TTC549 (cell line): Measurements from ENCODE around the gene ANTXR1.

Source experiments
- FAIRE-seq: peaks from 2 replicates; lab custom pipeline; 2012; peaks lifted over from hg19 to GRCh38; lab: Jason Lieb, UNC

The ANTXR1 gene

GRCh38 chr2:69280796-69281412, 267.9 kb downstream of the ANTXR1 start:
- no peak for FAIRE-seq

- FAIRE-seq, result no peak
These were observed 272.5 kb downstream of the ANTXR1 start for GRCh38 chr2:69285379-69285894.

GRCh38 chr2:69287544-69287943, 274.6 kb downstream of the ANTXR1 start:
- no peak for FAIRE-seq

- peak; percentile 42 for FAIRE-seq
These were observed 275.4 kb downstream of the ANTXR1 start for GRCh38 chr2:69288429-69288828.

GRCh38 chr2:69291004-69291650, 278.1 kb downstream of the ANTXR1 start:
- no peak for FAIRE-seq

GRCh38 chr2:69291721-69292120, 278.7 kb downstream of the ANTXR1 start:
- FAIRE-seq, result no peak

- no peak for FAIRE-seq
These were observed 279.3 kb downstream of the ANTXR1 start for GRCh38 chr2:69292256-69292655.

GRCh38 chr2:69296421-69296820, 283.4 kb downstream of the ANTXR1 start:
- no peak for FAIRE-seq

- FAIRE-seq, result no peak
These were observed 284.2 kb downstream of the ANTXR1 start for GRCh38 chr2:69297216-69297615.

GRCh38 chr2:69298261-69298660, 285.3 kb downstream of the ANTXR1 start:
- no peak for FAIRE-seq

GRCh38 chr2:69298862-69299261, 285.9 kb downstream of the ANTXR1 start:
- no peak for FAIRE-seq
